ENCODE measurements around the gene PCDHGA5. TPM values are rescaled to one million over a fixed set of nuclear protein-coding genes. Genes with fewer than 3 reads are reported as not detected.

The PCDHGA5 gene
- total RNA-seq, 4 donors from 2014 or later = 2.5 to 4.1 (median 3.4) TPM; not detected in 1

GRCh38 chr5:141355641-141356040 lies 8.3 kb upstream of the PCDHGA5 start:
- Histone ChIP-seq H3K4me1 (no peaks in the 10 kb centered on the region), H3K9me3 (peaks cover 43 to 77% of the 10 kb centered on the region in 2 donors), H3K36me3 (no peaks in the 10 kb centered on the region), H3K27ac (no peak overlapping the region), H3K4me3 (no peak overlapping the region), H3K27me3 (peaks cover 18% of the 10 kb centered on the region)
- WGBS, 2 donors (ENCODE audit: low coverage in 1 of 2) = 77 to 85% methylated on average over 20 to 24 of the region's 24 CpGs
- in situ Hi-C loops (cut with MboI; ENCODE audit: low pct_ligation_motif_present in 1 of 4, low pct_unique_long_range_greater_than_20kb in 1 of 4, low sequenced_read_pairs in 3 of 4) = loop anchor here in 1 of 4 donors (25.0 kb wide), 1 partner anchor 207 kb away; no protein-coding TSS in a partner anchor
- DNase-seq = no peak
- intact Hi-C loops (cut with DNase I; ENCODE audit: low total_unique reads) = no loop called here
- TF ChIP-seq CTCF (IDR thresholded peaks at IDR 0.05) (no peak), POLR2AphosphoS5 (IDR thresholded peaks at IDR 0.05) (no peak), POLR2A (IDR thresholded peaks at IDR 0.05) (no peak), EP300 (IDR thresholded peaks at IDR 0.05; ENCODE audit: low read depth) (no peak)

GRCh38 chr5:141356133-141356532 lies 7.8 kb upstream of the PCDHGA5 start:
- in situ Hi-C loops (cut with MboI; ENCODE audit: low pct_ligation_motif_present in 1 of 4, low pct_unique_long_range_greater_than_20kb in 1 of 4, low sequenced_read_pairs in 3 of 4) = loop anchor here in 1 of 4 donors (25.0 kb wide), 1 partner anchor 206 kb away; no protein-coding TSS in a partner anchor
- 75 to 76% methylated on average over 5 of the region's 5 CpGs for WGBS, 2 donors (ENCODE audit: low coverage in 1 of 2)
- H3K36me3 ChIP-seq = no peaks in the 10 kb centered on the region
- H3K27me3 ChIP-seq = peaks cover 13% of the 10 kb centered on the region
- no peak for DNase-seq
- H3K4me3 ChIP-seq = no peak overlapping the region
- H3K27ac ChIP-seq = no peak overlapping the region
- no peaks in the 10 kb centered on the region for H3K4me1 ChIP-seq
- TF ChIP-seq POLR2AphosphoS5 (IDR thresholded peaks at IDR 0.05) (no peak), CTCF (IDR thresholded peaks at IDR 0.05) (no peak), POLR2A (IDR thresholded peaks at IDR 0.05) (no peak), EP300 (IDR thresholded peaks at IDR 0.05; ENCODE audit: low read depth) (no peak)
- peaks cover 42 to 79% of the 10 kb centered on the region in 2 donors for H3K9me3 ChIP-seq
- intact Hi-C loops (cut with DNase I; ENCODE audit: low total_unique reads) = no loop called here

- no peak for TF ChIP-seq POLR2A (IDR thresholded peaks at IDR 0.05)
- TF ChIP-seq EP300 (IDR thresholded peaks at IDR 0.05; ENCODE audit: low read depth) = no peak
- intact Hi-C loops (cut with DNase I; ENCODE audit: low total_unique reads) = no loop called here
- WGBS, 2 donors (ENCODE audit: low coverage in 1 of 2) = 74% methylated on average over 17 of the region's 19 CpGs; no CpG with 5 or more reads in 1 of the 2 donors
- no peak overlapping the region for H3K27ac ChIP-seq
- H3K27me3 ChIP-seq = peaks cover 10% of the 10 kb centered on the region
- in situ Hi-C loops (cut with MboI; ENCODE audit: low pct_ligation_motif_present in 1 of 4, low pct_unique_long_range_greater_than_20kb in 1 of 4, low sequenced_read_pairs in 3 of 4) = loop anchor here in 1 of 4 donors (25.0 kb wide), 1 partner anchor 205 kb away; no protein-coding TSS in a partner anchor
- no peaks in the 10 kb centered on the region for H3K36me3 ChIP-seq
- H3K4me3 ChIP-seq = no peak overlapping the region
- no peaks in the 10 kb centered on the region for H3K4me1 ChIP-seq
- H3K9me3 ChIP-seq = peaks cover 41 to 79% of the 10 kb centered on the region in 2 donors
- DNase-seq = no peak
These were observed 7.0 kb upstream of the PCDHGA5 start for GRCh38 chr5:141356950-141357349.

GRCh38 chr5:141359790-141360426 lies 4.1 kb upstream of the PCDHGA5 start, which contains the start of gene PCDHGB2:
PCDHGB2 (plus strand) TSS chr5:141359994; CDS start chr5:141360136, 142 bp downstream.
- no peaks in the 10 kb centered on the region for H3K36me3 ChIP-seq
- WGBS, 2 donors (ENCODE audit: low coverage in 1 of 2) = 14 to 44% methylated on average over 16 to 24 of the region's 24 CpGs
- H3K4me1 ChIP-seq = no peaks in the 10 kb centered on the region
- TF ChIP-seq EP300 (IDR thresholded peaks at IDR 0.05; ENCODE audit: low read depth) (no peak), CTCF (IDR thresholded peaks at IDR 0.05) (peak; percentile 18 to 43 (median 39))
- no peak within 1 kb of the TSS for H3K27ac ChIP-seq
- peaks cover 67 to 80% of the 10 kb centered on the region in 2 donors for H3K9me3 ChIP-seq
- DNase-seq = no peak
- intact Hi-C loops (cut with DNase I; ENCODE audit: low total_unique reads) (no loop called here), in situ Hi-C loops (cut with MboI; ENCODE audit: low pct_ligation_motif_present in 1 of 4, low pct_unique_long_range_greater_than_20kb in 1 of 4, low sequenced_read_pairs in 3 of 4) (loop anchor here in 1 of 4 donors (25.0 kb wide), 1 partner anchor 202 kb away; no protein-coding TSS in a partner anchor)
- peaks cover 23% of the 10 kb centered on the region for H3K27me3 ChIP-seq
- H3K4me3 ChIP-seq = peak within 1 kb of the TSS in 2 of 4 donors; percentile 8 to 36

Measured in transverse colon (tissue), 4 donors.